ENCODE data around the gene SRPRB.
"Not testable (repeated sequence)": the region's sequence is repeated elsewhere in the genome, so short reads cannot be mapped to it uniquely, and the experiment has no call there.

Gene SRPRB

DNA sequence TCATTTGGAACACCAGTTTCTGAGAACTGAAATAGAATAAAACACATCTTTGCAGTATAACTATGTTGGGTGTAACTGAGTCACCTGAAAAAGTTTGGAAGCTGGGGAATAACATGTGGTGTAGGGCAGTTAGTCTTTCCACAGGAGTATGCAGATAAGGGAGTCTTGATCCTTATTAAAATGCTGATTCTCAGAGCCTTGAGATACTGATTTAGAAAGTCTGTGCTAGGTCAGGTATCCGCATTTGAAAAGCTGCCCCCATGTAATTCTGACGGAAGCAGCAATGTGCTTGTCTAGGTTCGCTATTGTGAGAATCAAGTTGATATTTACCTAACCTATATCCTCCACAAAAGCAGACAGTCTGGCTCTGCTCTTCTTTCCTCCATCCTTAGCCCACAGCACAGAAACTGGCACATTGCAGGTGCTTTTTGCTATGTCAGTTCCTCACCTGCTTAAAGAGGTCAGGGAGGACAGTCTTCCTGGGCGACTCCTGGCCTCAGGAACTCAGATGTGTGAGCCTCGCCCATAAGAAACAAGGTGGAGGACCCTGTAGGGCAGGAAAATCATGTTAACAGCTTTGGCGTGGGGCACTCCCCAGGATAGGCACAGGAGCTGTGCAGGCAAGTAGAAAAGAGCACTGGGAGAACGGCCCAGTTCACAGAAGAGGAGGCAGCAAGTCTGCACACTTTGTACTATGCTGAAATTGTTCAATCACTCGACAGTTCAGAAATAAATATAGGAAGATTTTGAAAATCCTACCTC lies 27.6 kb upstream of the SRPRB start:
- DNase-seq (ENCODE audit: low read depth in 2 of 2, low spot score in 1 of 2), result no peak

DNA sequence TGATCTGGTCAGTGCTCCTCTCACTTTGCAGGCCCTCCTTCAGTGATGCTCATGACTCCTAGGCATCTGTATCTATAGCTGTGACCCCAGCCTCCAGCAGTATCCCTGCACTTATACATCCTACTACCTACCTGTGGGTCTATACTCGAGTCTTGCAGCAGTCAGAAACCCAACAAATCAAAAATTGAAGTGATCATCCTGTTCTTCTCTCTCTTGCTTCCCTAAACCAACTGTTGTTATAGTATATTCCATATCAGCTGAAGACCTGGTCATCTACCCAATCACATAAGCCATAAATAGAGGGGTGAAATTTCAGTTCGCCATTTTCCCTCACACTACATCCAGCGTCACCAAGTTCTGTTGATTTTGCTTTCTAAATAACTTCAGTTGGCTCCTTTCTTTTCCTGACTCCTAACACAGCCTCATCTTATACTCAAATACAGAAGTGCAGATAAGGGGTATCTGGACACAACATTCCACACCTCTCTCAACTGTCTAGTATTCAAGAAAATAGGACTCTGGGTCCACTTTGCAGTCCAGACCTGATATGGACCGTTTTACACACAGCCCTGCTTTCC lies 25.9 kb upstream of the SRPRB start:
- no peak for DNase-seq (ENCODE audit: low read depth in 2 of 2, low spot score in 1 of 2)

DNA sequence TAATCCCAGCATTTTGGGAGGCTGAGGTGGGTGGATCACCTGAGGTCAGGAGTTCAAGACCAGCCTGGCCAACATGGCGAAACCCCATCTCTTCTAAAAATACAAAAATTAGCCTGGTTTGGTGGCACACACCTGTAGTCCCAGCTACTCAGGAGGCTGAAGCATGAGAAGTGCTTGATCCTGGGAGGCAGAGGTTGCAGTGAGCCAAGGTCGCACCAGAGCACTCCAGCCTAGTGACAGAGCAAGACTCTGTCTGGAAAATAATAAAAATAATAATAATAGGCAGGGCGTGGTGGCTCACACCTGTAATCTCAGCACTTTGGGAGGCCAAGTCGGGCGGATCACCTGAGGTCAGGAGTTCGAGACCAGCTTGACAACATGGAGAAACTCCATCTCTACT lies 24.9 kb upstream of the SRPRB start:
- not testable (repeated sequence) for DNase-seq (ENCODE audit: low read depth in 2 of 2, low spot score in 1 of 2)

DNA sequence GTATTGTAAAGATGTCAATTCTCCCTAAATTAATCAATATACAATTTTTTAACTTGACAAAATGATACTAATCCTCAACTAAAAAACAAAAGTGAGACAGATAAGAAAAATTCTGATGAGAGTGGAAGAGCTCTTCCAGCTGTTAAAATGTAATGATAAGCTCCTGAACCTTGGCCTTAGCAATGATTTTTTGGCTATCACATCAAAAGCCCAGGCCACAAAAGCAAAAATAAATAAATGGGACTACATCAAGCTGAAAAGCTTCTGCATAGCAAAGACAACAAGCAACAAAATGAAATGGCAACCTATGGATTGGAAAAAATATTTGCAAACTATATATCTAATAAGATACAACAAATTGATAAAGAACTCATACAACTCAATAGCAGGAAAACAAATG lies 24.0 kb upstream of the SRPRB start:
- no peak for DNase-seq (ENCODE audit: low read depth in 2 of 2, low spot score in 1 of 2)

DNA sequence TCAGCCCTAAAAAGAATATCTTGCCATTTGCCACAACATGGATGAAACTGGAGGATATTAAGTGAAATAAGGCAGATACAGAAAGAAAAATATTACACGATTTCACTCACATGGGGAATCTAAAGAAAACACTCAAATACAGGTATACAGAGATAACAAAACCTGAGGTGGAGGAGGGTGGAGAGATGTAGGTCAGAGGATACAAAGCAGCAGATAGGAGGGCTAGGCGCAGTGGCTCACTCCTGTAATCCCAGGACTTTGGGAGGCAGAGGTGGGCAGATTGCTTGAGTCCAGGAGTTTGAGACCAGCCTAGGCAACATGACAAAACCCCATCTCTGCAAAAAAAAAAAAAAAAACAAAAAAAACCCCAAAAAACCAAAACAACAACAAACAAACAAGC lies 23.2 kb upstream of the SRPRB start:
- no peak for DNase-seq (ENCODE audit: low read depth in 2 of 2, low spot score in 1 of 2)

DNA sequence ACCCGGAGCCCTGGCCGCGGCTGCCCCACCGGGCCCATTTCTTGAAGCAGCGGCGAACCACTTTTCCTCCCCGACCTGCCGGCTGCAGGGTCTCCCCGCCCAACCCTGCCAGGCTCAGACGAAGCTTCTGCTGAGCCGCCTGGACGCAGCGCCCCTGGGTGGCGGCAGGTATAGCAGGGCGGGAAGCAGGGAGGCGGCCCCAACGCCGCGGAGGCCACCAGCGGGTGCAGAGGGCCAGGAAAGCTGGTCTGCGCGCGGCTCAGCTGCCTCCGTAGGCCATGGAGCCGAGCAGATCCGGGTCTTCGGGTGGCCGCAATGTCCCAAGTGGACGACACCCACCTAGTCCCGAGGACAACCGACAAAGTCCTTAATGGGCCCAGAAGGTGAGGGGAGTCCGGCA lies 21.9 kb upstream of the SRPRB start:
- DNase-seq (ENCODE audit: low read depth in 2 of 2, low spot score in 1 of 2), result no peak

DNA sequence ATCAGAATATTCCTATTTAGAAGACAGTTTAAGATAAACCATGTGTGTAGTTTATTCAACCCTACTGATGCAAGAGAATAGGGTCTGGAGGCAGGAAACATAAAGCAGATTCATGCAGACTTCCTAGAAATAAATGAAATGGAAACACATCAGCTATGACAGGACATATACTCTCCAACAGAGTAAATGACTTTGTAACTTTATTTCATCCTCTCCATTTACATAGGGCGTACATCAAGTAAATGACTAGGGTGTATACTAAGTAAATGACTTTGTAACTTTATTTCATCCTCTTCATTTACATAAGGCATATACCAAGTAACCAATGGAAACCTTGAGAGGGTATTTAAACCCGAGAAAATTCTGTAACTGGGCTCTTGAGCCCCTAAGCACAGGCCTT lies 17.6 kb upstream of the SRPRB start:
- DNase-seq (ENCODE audit: low read depth in 2 of 2, low spot score in 1 of 2), result no peak

DNA sequence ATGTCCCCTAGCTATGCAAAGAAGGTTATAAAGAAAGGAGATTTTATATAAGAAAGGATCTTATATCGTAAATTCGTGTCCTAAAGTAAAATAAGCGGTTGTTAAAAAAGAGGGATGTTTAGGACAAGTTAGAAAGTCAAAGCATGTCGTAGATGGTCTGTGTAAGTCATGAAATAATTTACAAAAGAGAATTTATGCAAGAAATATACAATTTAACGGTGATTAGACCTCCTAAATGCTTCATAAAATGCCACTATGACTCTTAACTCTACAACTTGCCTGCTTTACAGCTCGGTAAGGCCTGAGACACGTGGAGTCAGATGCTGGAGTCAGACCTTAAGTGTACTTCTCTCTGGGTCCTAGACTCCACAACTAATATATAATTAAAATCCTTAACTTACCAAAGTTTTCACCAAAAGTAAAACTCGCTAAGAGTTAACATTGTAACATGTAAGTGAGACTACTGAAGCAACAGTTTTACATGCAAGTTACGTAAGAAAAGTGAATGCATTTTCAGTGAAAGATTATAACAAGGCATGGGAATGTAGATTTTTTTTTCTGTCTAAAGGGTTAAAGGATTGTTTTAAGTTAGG lies 13.3 kb upstream of the SRPRB start:
- DNase-seq (ENCODE audit: low read depth in 2 of 2, low spot score in 1 of 2), result no peak

DNA sequence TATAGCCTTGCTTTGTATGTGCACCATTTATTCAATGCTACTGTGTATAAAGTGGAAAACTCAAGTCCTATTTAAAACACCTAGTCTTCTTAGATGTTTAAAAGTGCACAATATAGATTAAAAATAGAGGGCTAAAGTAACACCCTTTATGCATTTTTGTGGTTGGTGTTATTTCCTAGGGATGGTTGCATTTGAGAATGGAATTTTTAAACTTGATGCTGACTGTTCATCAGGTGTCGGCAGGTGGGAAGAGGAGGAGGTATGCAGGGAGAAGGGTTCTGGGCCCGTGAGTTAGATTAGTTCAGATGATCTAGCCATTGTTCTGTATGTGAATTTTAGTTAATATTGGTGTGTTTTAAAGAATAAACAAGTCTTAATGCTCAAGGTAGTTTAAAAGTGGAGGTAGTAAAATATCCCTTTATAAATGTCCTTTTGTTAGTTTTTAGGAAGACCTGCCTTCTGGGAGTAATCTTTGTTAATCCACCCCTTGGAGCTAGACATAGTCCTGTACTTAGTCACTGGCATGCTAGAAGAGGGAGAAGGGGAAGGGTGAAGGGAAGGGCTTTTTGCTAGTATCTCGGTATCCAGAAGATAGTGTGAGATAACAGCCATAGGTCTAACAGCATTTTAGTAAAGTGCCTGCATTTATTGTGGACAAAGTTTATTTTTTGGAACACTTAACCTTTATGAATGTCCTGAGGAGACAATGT lies 8.1 kb upstream of the SRPRB start:
- no peak for DNase-seq (ENCODE audit: low read depth in 2 of 2, low spot score in 1 of 2)

DNA sequence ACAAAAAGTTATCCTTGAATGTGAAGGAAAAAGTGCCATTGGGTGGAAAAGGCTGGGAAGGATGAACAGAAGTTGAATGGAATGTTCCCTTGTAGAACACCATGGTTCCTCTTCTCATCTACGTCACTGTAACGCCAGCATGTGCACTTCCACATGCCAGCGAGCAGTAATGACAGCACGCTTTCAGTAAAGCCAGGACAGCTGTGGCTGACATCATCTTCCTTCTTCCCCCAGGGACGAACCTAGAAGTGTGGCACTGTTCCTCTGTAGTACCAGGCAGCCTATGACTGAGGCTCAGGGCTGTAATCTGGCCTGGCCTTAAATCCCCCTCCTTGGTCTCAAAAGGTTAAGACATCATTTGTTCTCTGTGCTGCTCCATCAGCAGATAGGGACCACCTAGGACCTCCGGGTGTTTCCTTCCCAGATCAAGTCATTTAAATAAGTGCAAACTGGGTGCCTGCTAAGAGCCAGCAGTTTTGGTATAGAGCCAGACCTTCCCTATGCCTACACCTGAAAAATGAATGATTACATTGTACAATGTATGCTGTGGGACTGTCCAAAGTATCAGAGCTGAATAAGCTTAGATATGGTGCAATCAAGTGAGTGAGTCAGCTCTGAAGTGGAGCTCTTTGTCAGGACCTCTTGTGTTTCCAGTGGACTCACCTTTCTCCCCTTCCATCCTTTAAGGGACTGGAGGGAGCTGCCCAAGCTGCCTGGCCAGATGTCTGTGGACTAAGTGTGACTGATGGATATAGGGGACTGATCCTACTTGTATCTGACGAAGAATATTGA lies 5.6 kb upstream of the SRPRB start:
- no peak for DNase-seq (ENCODE audit: low read depth in 2 of 2, low spot score in 1 of 2)

DNA sequence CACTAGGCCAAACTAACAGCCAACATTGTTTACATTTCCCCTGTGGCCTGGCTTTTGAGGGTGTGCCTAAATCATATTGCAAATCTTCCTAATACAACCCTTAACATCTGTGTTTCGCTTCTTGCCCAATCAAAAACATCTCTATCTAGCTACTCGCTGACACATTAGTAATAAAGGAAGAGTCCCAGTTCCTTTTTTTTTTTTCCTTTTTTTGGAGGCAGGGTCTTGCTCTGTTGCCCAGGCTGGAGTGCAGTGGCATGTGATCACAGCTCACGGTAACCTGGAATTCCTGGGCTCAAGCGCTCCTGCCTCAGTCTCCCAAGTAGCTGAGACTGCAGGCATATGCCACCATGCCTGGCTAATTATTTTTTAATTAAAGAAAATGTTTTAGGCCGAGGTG lies 2.1 kb upstream of the SRPRB start:
- no peak for DNase-seq (ENCODE audit: low read depth in 2 of 2, low spot score in 1 of 2)

DNA sequence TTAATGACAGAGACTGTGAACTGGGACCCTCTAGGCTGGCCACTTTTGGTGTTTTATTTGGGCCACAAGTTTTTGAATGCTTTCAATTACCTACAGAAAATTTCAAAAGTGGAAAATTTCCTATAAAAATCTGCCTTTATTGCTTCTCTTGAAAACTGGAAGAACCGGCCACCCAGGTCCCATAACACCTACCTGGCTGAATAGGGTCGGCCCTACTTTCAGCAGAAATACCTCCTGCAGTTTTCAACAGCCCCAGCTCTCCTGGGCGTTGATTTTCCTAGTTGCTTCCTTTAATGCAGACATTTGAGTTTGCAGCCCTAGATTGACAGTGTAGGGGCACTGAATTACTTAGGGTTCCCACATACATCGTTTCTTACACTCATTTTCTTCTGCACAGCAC lies 719 bp upstream of the SRPRB start:
- no peak for DNase-seq (ENCODE audit: low read depth in 2 of 2, low spot score in 1 of 2)

DNA sequence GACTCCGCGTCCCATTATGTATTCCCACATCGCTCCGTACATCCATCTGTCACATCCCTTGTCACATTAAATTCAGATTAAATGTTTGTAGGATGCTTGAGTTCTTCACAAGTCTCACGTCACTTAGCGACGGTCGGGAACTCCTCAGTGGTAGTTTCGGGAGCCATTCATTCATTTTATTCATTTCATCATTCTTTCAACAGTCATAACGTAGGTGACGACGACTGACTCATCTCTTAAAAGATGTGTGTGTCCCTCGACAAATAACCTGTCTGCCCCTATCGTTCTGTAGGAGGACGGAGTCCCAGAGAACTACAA lies 272 bp upstream of the SRPRB start:
- no peak for DNase-seq (ENCODE audit: low read depth in 2 of 2, low spot score in 1 of 2)

DNA sequence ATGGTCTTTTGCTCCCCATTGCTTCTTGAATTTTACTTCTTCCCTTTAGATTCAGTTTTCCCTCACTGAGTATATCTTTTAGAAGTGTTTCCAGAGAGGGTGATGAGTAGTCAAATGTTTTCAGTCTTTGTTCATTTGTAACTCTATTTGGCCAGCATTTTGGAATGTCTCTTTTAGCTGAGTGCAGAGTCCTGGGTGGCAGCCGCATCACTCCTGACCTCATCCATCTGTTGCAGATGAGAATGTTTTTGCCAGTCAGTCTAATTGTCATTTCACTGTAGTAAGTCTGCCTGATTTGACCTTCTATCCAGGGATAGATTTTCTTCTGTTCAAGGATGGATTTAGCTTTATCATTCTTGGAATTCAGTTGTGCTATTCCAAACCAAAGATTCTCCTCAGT lies 7.3 kb downstream of the SRPRB start:
- DNase-seq (ENCODE audit: low read depth in 2 of 2, low spot score in 1 of 2), result no peak

DNA sequence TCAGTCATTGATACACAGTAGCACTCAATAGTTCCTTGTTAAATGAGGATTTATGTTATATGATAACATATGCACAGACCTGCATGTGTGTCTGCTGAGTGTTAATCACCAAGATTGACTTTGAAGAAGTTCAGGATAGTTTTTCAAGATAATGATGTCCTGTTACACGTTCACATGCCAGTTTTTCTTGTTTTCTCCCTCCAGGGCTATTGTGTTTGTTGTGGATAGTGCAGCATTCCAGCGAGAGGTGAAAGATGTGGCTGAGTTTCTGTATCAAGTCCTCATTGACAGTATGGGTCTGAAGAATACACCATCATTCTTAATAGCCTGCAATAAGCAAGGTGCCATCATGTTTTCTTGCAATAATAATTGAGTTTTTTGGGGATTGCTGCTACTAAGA lies 9.8 kb downstream of the SRPRB start:
- DNase-seq (ENCODE audit: low read depth in 2 of 2, low spot score in 1 of 2), result no peak

DNA sequence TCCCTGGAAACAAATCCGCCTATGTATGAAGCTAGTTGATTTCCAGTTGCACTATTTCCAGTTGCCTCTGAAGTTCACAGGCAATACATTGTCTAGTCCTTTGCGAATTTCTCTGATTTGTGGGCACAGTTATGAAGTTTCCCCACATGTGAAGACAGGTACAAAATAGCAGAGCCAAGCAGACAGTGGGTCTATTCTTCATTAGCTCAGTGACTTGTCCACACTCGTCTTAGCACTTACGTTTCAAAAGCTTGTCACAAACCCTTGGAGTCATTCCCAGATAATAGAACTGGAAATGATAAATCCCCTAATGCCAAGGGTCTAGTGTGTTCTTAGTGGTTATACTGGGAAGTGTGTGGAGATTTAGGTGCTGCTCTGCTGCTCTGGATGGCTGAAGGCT lies 14.5 kb downstream of the SRPRB start:
- no peak for DNase-seq (ENCODE audit: low read depth in 2 of 2, low spot score in 1 of 2)

DNA sequence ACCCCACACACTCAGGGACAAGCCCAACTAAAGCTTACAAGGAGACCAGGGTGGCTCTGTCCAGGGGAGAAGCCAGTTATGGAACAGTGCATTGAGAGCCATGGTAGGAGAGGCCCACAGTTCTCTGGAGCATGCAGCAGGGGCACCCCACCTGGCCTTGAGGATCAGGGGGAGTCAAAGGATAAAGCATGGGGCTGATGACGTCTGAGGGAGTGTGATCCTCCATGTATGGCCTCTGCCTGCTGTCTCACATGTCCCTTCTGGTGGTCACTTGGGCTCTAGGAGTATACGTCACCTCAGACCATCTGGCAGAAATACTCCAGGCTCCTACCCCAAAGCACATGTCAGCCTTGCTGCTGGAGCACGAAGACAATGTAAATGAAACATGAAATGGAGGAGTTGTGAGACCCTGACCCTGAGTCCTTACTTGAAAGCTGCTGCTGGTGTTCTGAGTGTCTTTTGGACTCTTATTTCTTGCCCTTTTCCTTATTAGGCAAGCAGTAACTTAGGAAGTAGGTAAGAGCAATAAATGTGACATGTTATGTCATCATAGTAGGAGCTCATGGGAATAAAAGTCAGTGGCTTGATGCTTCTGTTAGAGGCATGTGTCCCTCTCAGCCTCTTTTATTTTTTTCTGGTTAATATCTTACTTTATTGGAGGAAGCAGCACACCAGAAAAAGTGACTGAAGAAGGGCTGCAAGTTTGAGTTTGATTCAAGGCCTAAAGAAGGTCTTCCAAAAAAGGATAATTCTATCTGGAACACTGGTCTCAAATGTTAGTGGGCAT lies 15.5 kb downstream of the SRPRB start:
- DNase-seq (ENCODE audit: low read depth in 2 of 2, low spot score in 1 of 2), result no peak

DNA sequence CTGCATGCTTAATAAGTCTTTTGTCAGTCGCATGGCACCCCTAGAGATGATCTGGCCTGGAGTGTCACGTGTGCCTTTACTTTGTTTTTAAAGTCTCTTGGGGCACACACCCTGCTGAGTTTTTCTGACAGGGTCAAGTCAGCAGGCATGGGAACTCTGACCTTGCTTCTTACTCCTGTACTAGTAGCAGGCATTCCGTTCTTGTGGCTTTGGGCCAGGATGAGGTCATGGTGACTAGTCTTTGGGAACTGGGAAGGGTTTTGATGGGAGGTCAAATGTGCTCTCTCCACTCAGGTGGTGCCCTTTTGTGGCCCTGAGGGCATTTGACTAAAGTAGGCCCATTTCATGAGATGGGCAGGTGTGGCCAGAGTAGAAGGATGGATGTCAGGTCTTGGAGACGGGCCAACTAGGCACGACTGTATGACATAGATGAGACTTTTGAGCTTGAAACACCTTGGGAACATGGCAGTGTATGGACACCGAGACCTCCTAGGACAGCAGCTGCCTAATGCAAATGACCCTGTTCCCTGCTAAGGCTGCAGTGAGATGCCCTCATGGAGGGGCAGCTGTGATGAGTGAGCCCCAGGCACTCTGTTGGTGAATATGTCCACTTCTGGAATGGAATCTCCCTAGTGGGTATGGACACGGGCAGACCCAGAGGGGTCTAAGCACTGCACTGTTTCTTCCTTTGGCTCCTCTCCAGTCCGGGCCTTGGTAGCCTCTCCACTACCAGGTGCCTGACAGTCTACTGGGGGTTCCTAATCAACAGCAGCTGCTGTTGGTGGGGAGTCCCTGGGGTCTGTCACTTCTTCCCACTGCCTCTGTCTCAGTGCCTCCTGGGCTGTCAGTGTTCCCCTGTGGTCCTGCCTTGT lies 16.4 kb downstream of the SRPRB start:
- DNase-seq (ENCODE audit: low read depth in 2 of 2, low spot score in 1 of 2), result no peak

DNA sequence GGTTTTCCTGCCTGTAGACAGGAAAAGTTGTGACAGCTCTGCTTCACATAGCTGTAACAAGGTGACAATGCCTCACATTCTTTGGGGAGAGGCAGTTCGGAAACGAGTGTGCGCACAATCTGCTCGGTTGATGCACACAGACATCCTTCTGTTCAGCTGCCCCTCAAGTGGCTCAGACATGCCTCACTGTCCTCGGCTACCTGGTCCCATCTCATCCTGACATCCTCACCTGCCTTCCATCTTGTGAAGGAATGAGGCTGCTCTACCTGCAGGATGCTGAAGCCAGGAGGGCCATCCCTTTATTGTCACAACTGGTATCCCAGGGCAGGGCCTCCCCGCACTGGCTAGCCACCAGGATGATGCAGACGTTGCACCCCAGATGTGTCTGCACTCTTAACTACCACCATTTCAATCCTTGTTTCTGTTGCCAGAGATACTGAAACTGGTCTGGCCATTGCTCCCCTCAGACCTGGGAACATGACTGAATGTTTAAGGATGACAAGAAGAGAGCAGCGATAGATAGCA lies 19.4 kb downstream of the SRPRB start:
- no peak for DNase-seq (ENCODE audit: low read depth in 2 of 2, low spot score in 1 of 2)

All from stimulated activated CD8-positive, alpha-beta memory T cell treated with anti-CD3 and anti-CD28 coated beads, Interleukin-4, amount 100 ng/mL, for 1 hour (primary cell).